Measurements from ENCODE around the gene MB. TPM values are rescaled to one million over a fixed set of nuclear protein-coding genes. Genes with fewer than 3 reads are reported as not detected.
"Not testable (repeated sequence)": the region's sequence is repeated elsewhere in the genome, so short reads cannot be mapped to it uniquely, and the experiment has no call there.

The MB gene
- under 1 TPM in 2 of 3 donors, not detected in 1; 0.30 to 0.77 TPM for polyA plus RNA-seq (ENCODE audit: insufficient read length in 3 of 3)
- long read RNA-seq, donor 1, result 0 reads
- long read RNA-seq, donor 2, partial matches to known transcripts, result 0 of 1 reads
- long read RNA-seq, donor 2, other reads (novel, unspliced or antisense), result 0 of 1 reads
- long read RNA-seq, donor 3, result 0 reads
- long read RNA-seq, donor 4, result 0 reads
- long read RNA-seq, donor 5, result 0 reads
- long read RNA-seq, donor 6, result 0 reads
- long read RNA-seq, donor 7, result 0 reads
- long read RNA-seq, donor 8, result 0 reads
- long read RNA-seq, donor 9, partial matches to known transcripts, result 0 of 1 reads
- long read RNA-seq, donor 9, other reads (novel, unspliced or antisense), result 0 of 1 reads
- long read RNA-seq, donor 10, partial matches to known transcripts, result 0 of 2 reads
- long read RNA-seq, donor 10, other reads (novel, unspliced or antisense), result 0 of 2 reads
- long read RNA-seq, donor 11, result 0 reads
- long read RNA-seq, donor 12, result 0 reads
- long read RNA-seq, donor 13, result 0 reads
- long read RNA-seq, donor 14, result 0 reads
- long read RNA-seq, donor 15, partial matches to known transcripts, result 0 of 1 reads
- long read RNA-seq, donor 15, other reads (novel, unspliced or antisense), result 0 of 1 reads
- long read RNA-seq, donor 16, partial matches to known transcripts, result 0 of 2 reads
- long read RNA-seq, donor 16, other reads (novel, unspliced or antisense), result 0 of 2 reads

DNA sequence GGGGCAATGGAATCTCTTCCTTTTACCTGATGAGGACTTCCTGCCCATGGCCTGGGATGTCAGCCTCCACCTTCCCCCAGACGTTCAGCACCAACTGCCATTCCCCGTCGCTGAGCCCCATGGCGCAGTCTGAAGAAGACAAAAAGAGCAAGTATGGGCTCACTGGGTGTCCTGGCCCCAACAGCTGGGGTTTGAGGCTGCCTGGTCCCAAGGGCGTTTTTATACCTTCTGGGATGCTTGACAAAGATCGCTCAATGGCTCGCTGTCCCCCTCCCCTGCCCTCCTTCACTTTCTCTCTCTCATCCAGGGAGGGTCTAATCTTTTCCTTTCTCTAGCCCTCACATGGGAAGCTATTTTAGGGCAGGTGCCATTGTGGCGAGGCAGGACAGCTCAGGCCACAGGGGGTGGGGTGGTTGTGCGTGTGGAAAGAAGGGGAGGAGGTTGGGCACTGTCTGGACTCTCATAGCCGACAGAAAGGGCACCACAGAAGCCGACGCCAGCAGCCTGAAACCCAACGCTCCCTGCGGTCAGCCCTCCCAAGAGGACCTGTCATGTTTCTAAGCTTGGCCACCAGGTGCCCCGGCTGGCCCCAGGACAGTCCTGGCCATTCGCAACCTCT lies at the start of gene MB:
TSS of gene MB (minus strand) at position 193 of the 619 bp plus-strand sequence. CDS start at position 121, 72 bp downstream.
- DNase-seq, result no peak

- DNase-seq, result not testable (repeated sequence)
These were observed 49.6 kb upstream of the MB start for GRCh38 chr22:35666699-35667098.

DNA sequence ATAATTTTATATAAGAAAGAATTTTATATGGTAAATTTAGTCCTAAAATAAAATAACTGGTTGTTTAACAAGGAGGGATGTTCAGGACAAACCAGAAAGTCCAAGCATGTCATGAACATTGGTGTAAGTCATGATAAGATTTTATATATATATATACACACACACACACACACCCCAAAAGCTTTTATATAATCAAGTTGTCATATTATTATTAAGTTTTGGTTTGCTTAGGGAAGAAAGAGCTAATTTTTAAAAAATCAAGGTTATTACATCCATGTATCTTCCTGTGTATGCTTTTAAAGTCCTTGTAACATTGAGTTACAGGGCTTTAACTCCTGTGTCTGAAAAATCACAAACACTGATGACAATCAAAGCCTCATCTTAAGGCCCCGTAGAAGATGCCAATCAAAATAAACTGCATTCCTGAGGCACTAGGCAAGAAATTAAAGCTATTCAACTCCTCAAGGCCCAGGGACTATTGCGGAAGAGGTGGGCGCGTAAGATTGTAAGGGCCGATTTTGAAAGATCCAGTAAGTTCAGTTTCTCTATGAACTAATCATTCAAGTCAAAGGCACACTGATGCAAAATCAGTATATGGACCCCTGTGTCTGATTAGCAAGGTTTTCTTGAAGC lies 47.9 kb upstream of the MB start:
- no peak for DNase-seq

GRCh38 chr22:35663371-35663770 lies 46.2 kb upstream of the MB start:
- no peak for DNase-seq

- peak; percentile 46 for DNase-seq
These were observed 45.8 kb upstream of the MB start for GRCh38 chr22:35662914-35663313.

GRCh38 chr22:35661464-35661863 lies 44.3 kb upstream of the MB start:
- DNase-seq, result no peak

DNA sequence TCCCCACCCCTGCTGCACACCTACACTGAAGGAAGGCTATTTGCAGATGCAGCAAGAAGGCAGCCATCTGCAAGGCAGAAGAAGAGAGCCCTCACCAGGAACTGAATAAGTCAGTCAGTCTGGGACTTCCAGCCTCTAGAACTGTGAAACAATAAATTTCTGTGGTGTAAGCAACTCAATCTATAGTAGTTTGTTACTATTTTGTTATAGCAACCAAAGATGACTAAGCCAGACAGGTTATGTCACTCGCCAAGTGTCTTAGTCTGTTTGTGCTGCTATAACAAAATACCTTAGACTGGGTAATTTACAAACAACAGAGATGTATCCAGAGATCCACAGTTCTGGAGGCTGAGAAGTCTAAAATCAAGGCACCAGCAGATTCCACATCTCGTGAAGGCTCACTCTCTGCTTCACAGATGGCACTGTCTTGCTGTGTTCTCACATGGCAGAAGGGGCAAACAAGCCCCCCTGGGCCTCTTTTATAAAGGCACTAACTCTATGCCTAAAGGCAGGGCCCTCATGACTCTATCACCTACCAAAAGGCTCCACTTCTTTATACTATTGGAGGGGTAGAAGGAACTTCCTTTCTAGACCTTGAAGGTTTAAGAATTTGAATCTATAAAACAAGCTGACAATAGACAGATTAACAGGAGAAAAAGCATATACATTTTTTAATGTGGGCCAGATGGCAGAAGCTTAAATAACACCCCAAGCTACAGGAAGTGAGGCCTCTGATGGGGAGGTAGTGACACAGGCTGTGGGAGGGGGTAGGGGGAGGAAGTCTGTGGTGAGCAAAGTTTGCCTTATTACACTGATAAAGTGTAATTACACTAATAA lies 43.4 kb upstream of the MB start:
- DNase-seq, result no peak

- no peak for DNase-seq
These were observed 40.6 kb upstream of the MB start for GRCh38 chr22:35657571-35658312.

DNA sequence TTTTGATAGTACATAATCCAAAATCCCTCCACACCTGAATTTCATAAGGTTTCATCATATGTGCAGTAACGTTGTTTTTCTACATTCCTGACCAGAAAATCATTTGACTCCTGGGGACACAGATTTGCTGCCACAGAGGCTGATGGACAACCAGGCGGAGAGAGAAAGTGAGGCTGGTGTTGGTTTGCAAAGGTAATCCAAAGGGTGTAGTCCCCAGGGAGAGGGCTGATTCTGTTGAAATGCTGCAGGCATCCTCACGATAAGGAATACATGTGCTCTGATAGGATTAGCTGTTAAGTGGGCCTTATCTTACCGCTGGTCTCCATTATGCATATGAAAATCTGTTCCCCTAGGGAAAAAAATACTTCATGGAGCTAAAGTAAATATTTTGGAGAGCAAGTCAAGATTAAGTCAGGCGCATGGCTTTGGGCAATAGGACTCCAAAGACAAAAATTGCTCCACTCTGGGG lies 39.2 kb upstream of the MB start:
- no peak for DNase-seq

DNA sequence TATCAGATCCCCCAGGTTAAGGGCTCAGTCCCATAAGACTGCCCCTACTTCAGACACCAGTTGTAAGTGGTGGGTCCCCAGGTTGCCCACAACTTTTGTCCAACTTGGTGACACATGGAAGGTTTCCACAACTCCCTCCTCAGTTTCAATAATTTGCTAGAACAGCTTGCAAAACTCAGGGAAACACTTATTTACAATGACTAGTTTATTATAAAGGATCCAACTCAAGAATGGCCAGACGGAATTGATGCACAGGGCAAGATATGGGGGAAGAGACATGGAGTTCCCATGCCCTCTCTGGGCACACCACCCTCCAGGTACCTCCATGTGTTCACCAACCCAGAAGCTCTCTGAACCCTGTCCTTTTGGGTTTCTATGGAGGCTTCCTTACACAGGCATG lies 36.7 kb upstream of the MB start:
- no peak for DNase-seq

DNA sequence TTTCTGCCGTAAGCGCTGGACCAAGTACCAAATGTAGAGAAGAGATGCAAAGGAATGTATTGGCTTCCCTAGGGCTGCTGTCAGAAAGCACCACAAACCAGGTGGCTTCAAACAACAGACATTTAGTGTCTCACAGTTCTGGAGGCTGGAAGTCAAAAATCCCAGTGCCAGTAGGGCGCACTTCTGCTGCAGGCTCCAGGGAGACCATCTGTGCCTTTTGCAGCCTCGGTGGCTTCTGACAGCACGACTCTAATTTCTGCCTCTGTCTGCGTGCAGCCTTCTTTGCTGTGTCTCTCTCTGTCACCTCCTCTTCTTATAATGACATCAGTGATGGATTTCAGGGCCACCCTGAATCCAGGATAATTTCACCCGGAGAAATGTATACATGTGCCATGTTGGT lies 34.0 kb upstream of the MB start:
- no peak for DNase-seq

DNA sequence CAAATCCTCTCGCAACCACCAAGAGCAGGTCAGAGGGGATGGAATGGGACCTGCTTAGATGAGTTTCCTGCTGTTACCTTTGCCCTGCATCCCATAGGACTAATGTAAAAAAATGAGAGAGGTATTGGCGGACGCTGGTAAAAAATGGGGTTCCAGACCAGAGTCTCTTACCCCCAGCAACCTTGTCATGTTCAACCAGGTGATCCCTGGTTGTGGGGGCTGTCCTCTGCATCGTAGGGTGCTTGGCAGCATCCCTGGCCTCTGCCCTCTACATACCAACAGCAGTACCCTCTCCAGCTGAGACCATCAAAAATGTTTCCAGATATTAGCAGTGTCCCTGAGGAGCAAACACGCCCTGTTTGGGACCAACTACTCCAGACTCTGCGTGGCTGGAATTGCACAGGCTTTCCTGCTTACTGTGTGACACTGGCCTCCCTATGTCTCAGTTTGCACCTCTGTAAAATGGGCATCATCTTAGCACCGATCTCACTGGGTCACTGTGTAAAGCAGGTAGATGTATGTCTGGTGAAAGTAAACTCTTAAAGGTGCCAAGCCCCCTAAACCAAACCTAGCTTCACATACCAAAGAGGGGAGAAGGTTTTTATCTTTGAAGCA lies 32.6 kb upstream of the MB start:
- no peak for DNase-seq

- no peak for DNase-seq
These were observed 32.0 kb upstream of the MB start for GRCh38 chr22:35649026-35649553.

- DNase-seq, result no peak
These were observed 31.2 kb upstream of the MB start, which contains the start of gene APOL6 for GRCh38 chr22:35648066-35649025. Gene APOL6 (plus strand): TSS chr22:35648446. CDS start chr22:35656426, 7,980 bp downstream.

DNA sequence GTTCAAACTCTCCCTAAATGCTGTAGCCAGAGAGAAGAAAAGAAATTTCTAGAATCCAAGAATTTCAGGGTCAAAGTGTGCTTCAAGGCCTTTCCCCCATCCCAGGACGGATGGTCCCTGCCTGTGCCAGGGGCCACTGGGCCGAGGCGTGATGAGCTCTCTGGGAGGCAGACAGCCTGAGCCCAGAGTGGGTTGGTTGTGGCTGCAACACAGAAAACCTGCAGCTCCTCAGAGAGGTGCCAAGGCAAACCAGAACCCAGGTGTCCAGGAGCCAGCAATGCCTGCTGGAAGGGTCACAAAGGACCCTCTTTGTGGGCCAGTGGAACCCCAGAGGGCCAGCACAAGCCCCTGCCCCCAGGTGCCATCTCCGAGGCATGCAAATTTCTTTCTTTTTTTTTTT lies 28.5 kb upstream of the MB start:
- DNase-seq, result no peak

- DNase-seq, result no peak
These were observed 26.9 kb upstream of the MB start for GRCh38 chr22:35643991-35644390.

- DNase-seq, result no peak
These were observed 25.2 kb upstream of the MB start for GRCh38 chr22:35642305-35642741.

GRCh38 chr22:35641494-35642120 lies 24.5 kb upstream of the MB start:
- DNase-seq, result no peak
